Colonic mucosa (tissue), 4 donors: ENCODE results near the gene CHST2. TPM values are rescaled to one million over a fixed set of nuclear protein-coding genes. Genes with fewer than 3 reads are reported as not detected.

Experiments used
- DNase-seq: peaks from one replicate; pipeline ENCODE4 v3.0.0-alpha.2; 2020
- H3K27ac ChIP-seq: fragments of 200-600 bp; one replicate; pipeline ENCODE4 v1.8.0; 2021
- H3K27me3 ChIP-seq: fragments of 200-600 bp; one replicate; pipeline ENCODE4 v1.8.0; 2021
- H3K36me3 ChIP-seq: fragments of 200-600 bp; one replicate; pipeline ENCODE4 v1.8.0; 2021
- H3K4me1 ChIP-seq: fragments of 200-600 bp; one replicate; pipeline ENCODE4 v1.8.0; 2021; ENCODE audit warnings: mild to moderate bottlenecking
- H3K4me3 ChIP-seq: fragments of 200-600 bp; one replicate; pipeline ENCODE4 v1.8.0; 2021
- H3K9ac ChIP-seq, 2 donors: one replicate each; pipeline ENCODE4 v1.7.0; 2013; ENCODE audit warnings: control low read depth in 2 of 2, low read depth in 2 of 2, low read length in 2 of 2
- H3K9me3 ChIP-seq: fragments of 200-600 bp; one replicate; pipeline ENCODE4 v1.8.0; 2021
- CTCF ChIP-seq: fragments of 200-600 bp; IDR thresholded peaks from one replicate; pipeline ENCODE4 v1.8.0; 2022; ENCODE audit warnings: antibody characterized with exemption, mild to moderate bottlenecking
- intact Hi-C: fragments of 100-400 bp; cut with DNase I; formaldehyde crosslinking; loops from one replicate; pipeline ENCODE4 v1.14.1; 2022
- total RNA-seq, 2 donors: library from RNA; stranded (reverse); fragmentation: NEBNext Ultra II Directional in 1 of 2; extraction: Animal tissue kit (Norgen Biotek cat#: 25700) in 1 of 2; gene quantifications; one replicate each; pipeline ENCODE4 v1.2.1, GENCODE V29; 2021
- donor health status: healthy.
- donor health status: DM: no; HTN: no; CAD: no.
- donor health status: DM: no; HTN: no; CAD: no.

Gene CHST2
- total RNA-seq, 2 donors from 2014 or later: 1.8 to 2.5 TPM

GRCh38 chr3:143110371-143110770, 9.2 kb upstream of the CHST2 start:
- Histone ChIP-seq H3K9me3 (no peaks in the 10 kb centered on the region), H3K4me3 (no peak overlapping the region), H3K9ac (no peak overlapping the region), H3K27me3 (no peaks in the 10 kb centered on the region), H3K4me1 (no peaks in the 10 kb centered on the region), H3K36me3 (no peaks in the 10 kb centered on the region), H3K27ac (no peak overlapping the region)
- TF ChIP-seq CTCF: no peak
- intact Hi-C loops: no loop called here
- DNase-seq: no peak

- no peak for TF ChIP-seq CTCF
- intact Hi-C loops: no loop called here
- Histone ChIP-seq H3K36me3 (no peaks in the 10 kb centered on the region), H3K4me3 (peak overlapping the region; percentile 81), H3K27me3 (peaks cover 20% of the 10 kb centered on the region), H3K9me3 (no peaks in the 10 kb centered on the region), H3K9ac (no peak overlapping the region), H3K4me1 (no peaks in the 10 kb centered on the region), H3K27ac (no peak overlapping the region)
- DNase-seq: no peak
These were observed 952 bp upstream of the CHST2 start for GRCh38 chr3:143118630-143119008.

GRCh38 chr3:143119974-143120715, 574 bp downstream of the CHST2 start:
- Histone ChIP-seq H3K9ac (peak overlapping the region in 1 of 2 donors; percentile 74), H3K4me1 (no peaks in the 10 kb centered on the region), H3K36me3 (no peaks in the 10 kb centered on the region), H3K4me3 (peak overlapping the region; percentile 81), H3K27ac (peak overlapping the region; percentile 61), H3K9me3 (no peaks in the 10 kb centered on the region), H3K27me3 (peaks cover 20% of the 10 kb centered on the region)
- TF ChIP-seq CTCF: no peak
- peak; percentile 29 for DNase-seq
- intact Hi-C loops: no loop called here

- no peak overlapping the region for H3K27ac ChIP-seq
- H3K9ac ChIP-seq: peak overlapping the region in 1 of 2 donors; percentile 74
- peaks cover 20% of the 10 kb centered on the region for H3K27me3 ChIP-seq
- DNase-seq: peak; percentile 22
- no peaks in the 10 kb centered on the region for H3K9me3 ChIP-seq
- H3K4me1 ChIP-seq: no peaks in the 10 kb centered on the region
- TF ChIP-seq CTCF: no peak
- H3K36me3 ChIP-seq: no peaks in the 10 kb centered on the region
- intact Hi-C loops: no loop called here
- peak overlapping the region; percentile 81 for H3K4me3 ChIP-seq
These were observed 1.2 kb downstream of the CHST2 start for GRCh38 chr3:143120716-143121240.

- TF ChIP-seq CTCF: no peak
- Histone ChIP-seq H3K9ac (peak overlapping the region in 1 of 2 donors; percentile 2), H3K4me1 (no peaks in the 10 kb centered on the region), H3K36me3 (no peaks in the 10 kb centered on the region), H3K27ac (no peak overlapping the region), H3K4me3 (peak overlapping the region; percentile 81), H3K27me3 (peaks cover 20% of the 10 kb centered on the region), H3K9me3 (no peaks in the 10 kb centered on the region)
- peak; percentile 48 for DNase-seq
- intact Hi-C loops: no loop called here
These were observed 1.9 kb downstream of the CHST2 start for GRCh38 chr3:143121241-143122088.
